Heart left ventricle (tissue), 13 donors: Measurements from ENCODE around the gene TMEM33.

Source experiments
- POLR2A ChIP-seq, 2 donors: fragments of 450-650 bp; IDR thresholded peaks; one replicate each; pipeline ENCODE4 v1.6.1; 2017; ENCODE audit warnings: antibody characterized with exemption in 2 of 2, mild to moderate bottlenecking in 2 of 2, moderate library complexity in 2 of 2
- TF ChIP-seq, protein P1 (sequence below), 12 donors: fragments of 200-600 bp; sonication (generic) in 4 of 12; IDR thresholded peaks; one replicate each; pipeline versions ENCODE4 v1.5.0 to v1.8.0; 2018 to 2022; ENCODE audit warnings: antibody characterized with exemption in 12 of 12, mild to moderate bottlenecking in 5 of 12
- donor health status: ischemic (EF 13 %, LVEDD 7.1; RV severe dilation, severe dysfunction).
- donor health status: DM: no; HTN: yes; CAD: no.
- donor health status: DM: no; HTN: no; CAD: no.
- donor health status: ischemic (EF 25% LVEDD 6.9; RV normal size, moderate dysfunction).
- donor health status: ischemic (EF 25% LVEDD 5.7; RV mildly dilated, moderate dysfunction).
- donor health status: ischemic (EF 35%, LVEDD 5.7; RV mildly dilated, moderate dysfunction).
- donor health status: nonischemic (EF 11% LVEDD 7.7; RV severe dilation, severe dysfunction).
- donor health status: DM: yes; HTN: yes; CAD: no.
- donor health status: PGD.
- donor health status: ischemic (EF 29% LVEDD 5.4; RV normal size, mild dysfunction).
- donor health status: nonischemic (EF 23%, LVEDD 6.1; RV moderate dilation, normal function).

DNA sequence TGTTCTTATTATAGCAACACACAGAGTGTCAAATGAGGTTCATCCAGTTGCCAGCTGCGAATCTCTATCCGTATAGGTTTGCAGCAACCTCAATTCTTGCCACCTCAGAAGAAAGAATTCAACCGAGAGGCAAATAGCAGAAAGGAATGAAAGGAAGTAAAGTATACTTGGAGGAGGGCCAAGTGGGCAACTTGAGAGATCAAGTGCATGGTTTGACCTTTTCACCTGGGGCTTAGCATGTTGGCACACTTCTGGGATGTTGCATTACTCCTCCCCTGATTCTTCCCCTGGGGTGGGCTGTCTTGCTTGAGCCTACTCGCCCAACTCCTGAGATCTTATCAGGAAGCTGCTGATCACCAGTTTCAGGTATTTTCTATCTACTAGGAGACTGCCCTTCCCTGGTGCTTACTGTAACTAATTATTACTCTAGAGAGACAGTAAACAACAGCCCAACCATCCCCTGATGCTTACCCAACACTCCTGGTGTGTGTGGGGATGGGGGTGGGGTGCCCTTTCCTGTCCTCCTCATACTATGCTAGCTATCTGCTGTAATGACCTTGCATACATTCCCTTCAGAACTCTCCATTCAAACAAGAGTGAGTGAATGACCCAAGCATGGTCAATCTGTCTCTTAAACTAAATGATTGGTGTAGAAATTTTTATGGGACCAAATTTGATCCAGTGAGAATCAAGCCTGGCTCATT is 7.3 kb upstream of the TMEM33 start:
- TF ChIP-seq POLR2A (IDR thresholded peaks at IDR 0.05): no peak
- TF ChIP-seq, protein P1, sequence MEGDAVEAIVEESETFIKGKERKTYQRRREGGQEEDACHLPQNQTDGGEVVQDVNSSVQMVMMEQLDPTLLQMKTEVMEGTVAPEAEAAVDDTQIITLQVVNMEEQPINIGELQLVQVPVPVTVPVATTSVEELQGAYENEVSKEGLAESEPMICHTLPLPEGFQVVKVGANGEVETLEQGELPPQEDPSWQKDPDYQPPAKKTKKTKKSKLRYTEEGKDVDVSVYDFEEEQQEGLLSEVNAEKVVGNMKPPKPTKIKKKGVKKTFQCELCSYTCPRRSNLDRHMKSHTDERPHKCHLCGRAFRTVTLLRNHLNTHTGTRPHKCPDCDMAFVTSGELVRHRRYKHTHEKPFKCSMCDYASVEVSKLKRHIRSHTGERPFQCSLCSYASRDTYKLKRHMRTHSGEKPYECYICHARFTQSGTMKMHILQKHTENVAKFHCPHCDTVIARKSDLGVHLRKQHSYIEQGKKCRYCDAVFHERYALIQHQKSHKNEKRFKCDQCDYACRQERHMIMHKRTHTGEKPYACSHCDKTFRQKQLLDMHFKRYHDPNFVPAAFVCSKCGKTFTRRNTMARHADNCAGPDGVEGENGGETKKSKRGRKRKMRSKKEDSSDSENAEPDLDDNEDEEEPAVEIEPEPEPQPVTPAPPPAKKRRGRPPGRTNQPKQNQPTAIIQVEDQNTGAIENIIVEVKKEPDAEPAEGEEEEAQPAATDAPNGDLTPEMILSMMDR (IDR thresholded peaks at IDR 0.05): no peak
